Measurements from ENCODE around the gene ASB13.

The ASB13 gene

GRCh38 chr10:5616836-5617235 is 49.6 kb downstream of the ASB13 start:
- DNase-seq (ENCODE audit: low read depth), result no peak
- no peak overlapping the region for H3K4me3 ChIP-seq (ENCODE audit: low read depth, low read length)
- TF ChIP-seq POLR2A (IDR thresholded peaks at IDR 0.05; ENCODE audit: extremely low read depth, insufficient read length) (no peak), MAX (IDR thresholded peaks at IDR 0.05; ENCODE audit: low read depth, low read length) (no peak), CTCF (IDR thresholded peaks at IDR 0.05; ENCODE audit: low read depth, low read length) (no peak), MYC (IDR thresholded peaks at IDR 0.05; ENCODE audit: low read depth, low read length) (no peak)

- no peak overlapping the region for H3K4me3 ChIP-seq (ENCODE audit: low read depth, low read length)
- no peak for TF ChIP-seq MYC (IDR thresholded peaks at IDR 0.05; ENCODE audit: low read depth, low read length)
- TF ChIP-seq CTCF (IDR thresholded peaks at IDR 0.05; ENCODE audit: low read depth, low read length), result no peak
- no peak for TF ChIP-seq MAX (IDR thresholded peaks at IDR 0.05; ENCODE audit: low read depth, low read length)
- no peak for TF ChIP-seq POLR2A (IDR thresholded peaks at IDR 0.05; ENCODE audit: extremely low read depth, insufficient read length)
- no peak for DNase-seq (ENCODE audit: low read depth)
Observed at GRCh38 chr10:5616046-5616445, 50.3 kb downstream of the ASB13 start.

GRCh38 chr10:5615316-5615715 is 51.1 kb downstream of the ASB13 start:
- TF ChIP-seq MAX (IDR thresholded peaks at IDR 0.05; ENCODE audit: low read depth, low read length), result no peak
- TF ChIP-seq CTCF (IDR thresholded peaks at IDR 0.05; ENCODE audit: low read depth, low read length), result no peak
- no peak for TF ChIP-seq POLR2A (IDR thresholded peaks at IDR 0.05; ENCODE audit: extremely low read depth, insufficient read length)
- no peak for TF ChIP-seq MYC (IDR thresholded peaks at IDR 0.05; ENCODE audit: low read depth, low read length)
- no peak for DNase-seq (ENCODE audit: low read depth)

GRCh38 chr10:5614155-5614721 is 52.2 kb downstream of the ASB13 start:
- TF ChIP-seq POLR2A (IDR thresholded peaks at IDR 0.05; ENCODE audit: extremely low read depth, insufficient read length), result no peak
- no peak for TF ChIP-seq MAX (IDR thresholded peaks at IDR 0.05; ENCODE audit: low read depth, low read length)
- TF ChIP-seq MYC (IDR thresholded peaks at IDR 0.05; ENCODE audit: low read depth, low read length), result no peak
- TF ChIP-seq CTCF (IDR thresholded peaks at IDR 0.05; ENCODE audit: low read depth, low read length), result no peak
- no peak for DNase-seq (ENCODE audit: low read depth)
- no peak overlapping the region for H3K4me3 ChIP-seq (ENCODE audit: low read depth, low read length)

More at GRCh38 chr10:5615316-5615715, 51.1 kb downstream of the ASB13 start:
- H3K4me3 ChIP-seq (ENCODE audit: low read depth, low read length), result no peak overlapping the region

GRCh38 chr10:5613481-5614154 is 52.8 kb downstream of the ASB13 start:
- DNase-seq (ENCODE audit: low read depth), result no peak
- no peak for TF ChIP-seq CTCF (IDR thresholded peaks at IDR 0.05; ENCODE audit: low read depth, low read length)
- no peak for TF ChIP-seq MAX (IDR thresholded peaks at IDR 0.05; ENCODE audit: low read depth, low read length)
- no peak for TF ChIP-seq POLR2A (IDR thresholded peaks at IDR 0.05; ENCODE audit: extremely low read depth, insufficient read length)

More at GRCh38 chr10:5613481-5614154, 52.8 kb downstream of the ASB13 start:
- no peak overlapping the region for H3K4me3 ChIP-seq (ENCODE audit: low read depth, low read length)

Measured in NB4 (cell line).